RWPE2 (cell line): ENCODE results near the gene COL23A1.

ENCODE experiments used
- ATAC-seq: fragments of 200-7000 bp; cut with Tn5 transposase; 3 replicates; pipeline ENCODE4 v1.9.1; 2021; ENCODE audit warnings: low read depth
- DNase-seq: peaks from one replicate; pipeline ENCODE4 v3.0.0-alpha.2; 2020; ENCODE audit warnings: low spot score
- H3K27ac ChIP-seq: fragments of 450-650 bp; 2 replicates; pipeline ENCODE4 v1.5.1; 2017; ENCODE audit warnings: mild to moderate bottlenecking; ENCODE audit not compliant: poor library complexity, severe bottlenecking
- H3K27me3 ChIP-seq: fragments of 250-450 bp; sonication (Bioruptor Pico); 2 replicates; pipeline ENCODE4 v1.5.1; 2021; ENCODE audit warnings: mild to moderate bottlenecking, moderate library complexity; ENCODE audit not compliant: insufficient read depth, poor library complexity, severe bottlenecking
- H3K36me3 ChIP-seq: fragments of 250-450 bp; sonication (Bioruptor Pico); 2 replicates; pipeline ENCODE4 v1.5.1; 2020; ENCODE audit warnings: low read depth, mild to moderate bottlenecking, moderate library complexity
- H3K4me1 ChIP-seq: fragments of 250-450 bp; sonication (Bioruptor Pico); 2 replicates; pipeline ENCODE4 v1.5.1; 2021; ENCODE audit warnings: mild to moderate bottlenecking, moderate library complexity; ENCODE audit not compliant: insufficient read depth, poor library complexity, severe bottlenecking
- H3K4me3 ChIP-seq: fragments of 250-450 bp; sonication (Bioruptor Pico); 2 replicates; pipeline ENCODE4 v1.5.1; 2021; ENCODE audit warnings: mild to moderate bottlenecking, moderate library complexity; ENCODE audit not compliant: severe bottlenecking
- H3K9me3 ChIP-seq: fragments of 250-450 bp; sonication (Bioruptor Pico); 2 replicates; pipeline ENCODE4 v1.5.1; 2021; ENCODE audit warnings: mild to moderate bottlenecking, moderate library complexity; ENCODE audit not compliant: severe bottlenecking
- TF ChIP-seq, protein P1 (sequence below): fragments of 450-650 bp; IDR thresholded peaks from one replicate; pipeline ENCODE4 v1.5.1; 2017; ENCODE audit warnings: mild to moderate bottlenecking, moderate library complexity; ENCODE audit not compliant: poor library complexity, severe bottlenecking

COL23A1 gene

DNA sequence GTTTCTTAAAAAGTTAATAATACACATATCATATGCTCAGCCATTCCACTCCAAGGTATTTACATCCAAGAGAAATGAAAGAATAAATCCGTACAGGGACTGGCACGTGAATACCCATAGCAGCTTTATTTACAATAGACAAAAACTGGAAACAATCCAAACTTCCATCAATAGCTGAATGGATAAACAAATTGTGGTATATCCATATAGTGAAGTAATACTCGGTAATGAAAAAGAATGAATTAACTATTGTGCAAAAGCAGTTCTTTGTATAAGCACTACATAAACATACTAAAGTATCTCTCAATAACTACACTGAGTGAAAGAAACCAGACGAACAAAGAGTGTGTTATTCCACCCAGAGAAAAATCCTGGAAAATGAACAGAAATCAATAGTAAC, 17.6 kb downstream of the COL23A1 start:
- no peak for DNase-seq
- H3K36me3 ChIP-seq, result no peaks in the 10 kb centered on the region
- TF ChIP-seq, protein P1, sequence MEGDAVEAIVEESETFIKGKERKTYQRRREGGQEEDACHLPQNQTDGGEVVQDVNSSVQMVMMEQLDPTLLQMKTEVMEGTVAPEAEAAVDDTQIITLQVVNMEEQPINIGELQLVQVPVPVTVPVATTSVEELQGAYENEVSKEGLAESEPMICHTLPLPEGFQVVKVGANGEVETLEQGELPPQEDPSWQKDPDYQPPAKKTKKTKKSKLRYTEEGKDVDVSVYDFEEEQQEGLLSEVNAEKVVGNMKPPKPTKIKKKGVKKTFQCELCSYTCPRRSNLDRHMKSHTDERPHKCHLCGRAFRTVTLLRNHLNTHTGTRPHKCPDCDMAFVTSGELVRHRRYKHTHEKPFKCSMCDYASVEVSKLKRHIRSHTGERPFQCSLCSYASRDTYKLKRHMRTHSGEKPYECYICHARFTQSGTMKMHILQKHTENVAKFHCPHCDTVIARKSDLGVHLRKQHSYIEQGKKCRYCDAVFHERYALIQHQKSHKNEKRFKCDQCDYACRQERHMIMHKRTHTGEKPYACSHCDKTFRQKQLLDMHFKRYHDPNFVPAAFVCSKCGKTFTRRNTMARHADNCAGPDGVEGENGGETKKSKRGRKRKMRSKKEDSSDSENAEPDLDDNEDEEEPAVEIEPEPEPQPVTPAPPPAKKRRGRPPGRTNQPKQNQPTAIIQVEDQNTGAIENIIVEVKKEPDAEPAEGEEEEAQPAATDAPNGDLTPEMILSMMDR, result no peak
- peaks cover 6% of the 10 kb centered on the region for H3K27me3 ChIP-seq
- H3K4me1 ChIP-seq, result no peaks in the 10 kb centered on the region
- no peak overlapping the region for H3K4me3 ChIP-seq
- H3K9me3 ChIP-seq, result peaks cover 2% of the 10 kb centered on the region
- H3K27ac ChIP-seq, result no peak overlapping the region
- no peak for ATAC-seq

DNA sequence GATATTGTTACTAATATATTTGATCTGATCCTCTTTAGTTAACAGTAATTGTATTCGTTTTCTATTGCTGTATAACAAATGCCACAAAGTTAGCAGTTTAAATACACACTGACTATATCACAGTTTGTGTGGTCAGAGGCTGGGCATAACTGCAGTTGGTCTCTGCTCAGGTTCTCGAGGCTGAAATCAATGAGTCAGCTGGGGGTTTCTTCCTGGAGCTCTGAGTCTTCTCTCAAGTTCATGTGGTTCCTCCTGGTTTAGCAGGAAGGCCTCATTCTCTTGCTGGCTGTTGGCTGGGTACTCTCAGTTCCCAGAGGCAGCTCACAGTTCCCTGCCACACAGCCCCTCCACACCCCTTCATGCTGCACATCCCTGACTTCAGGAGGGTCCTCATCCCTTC, 20.7 kb downstream of the COL23A1 start:
- no peak for DNase-seq
- TF ChIP-seq, protein P1, result no peak

DNA sequence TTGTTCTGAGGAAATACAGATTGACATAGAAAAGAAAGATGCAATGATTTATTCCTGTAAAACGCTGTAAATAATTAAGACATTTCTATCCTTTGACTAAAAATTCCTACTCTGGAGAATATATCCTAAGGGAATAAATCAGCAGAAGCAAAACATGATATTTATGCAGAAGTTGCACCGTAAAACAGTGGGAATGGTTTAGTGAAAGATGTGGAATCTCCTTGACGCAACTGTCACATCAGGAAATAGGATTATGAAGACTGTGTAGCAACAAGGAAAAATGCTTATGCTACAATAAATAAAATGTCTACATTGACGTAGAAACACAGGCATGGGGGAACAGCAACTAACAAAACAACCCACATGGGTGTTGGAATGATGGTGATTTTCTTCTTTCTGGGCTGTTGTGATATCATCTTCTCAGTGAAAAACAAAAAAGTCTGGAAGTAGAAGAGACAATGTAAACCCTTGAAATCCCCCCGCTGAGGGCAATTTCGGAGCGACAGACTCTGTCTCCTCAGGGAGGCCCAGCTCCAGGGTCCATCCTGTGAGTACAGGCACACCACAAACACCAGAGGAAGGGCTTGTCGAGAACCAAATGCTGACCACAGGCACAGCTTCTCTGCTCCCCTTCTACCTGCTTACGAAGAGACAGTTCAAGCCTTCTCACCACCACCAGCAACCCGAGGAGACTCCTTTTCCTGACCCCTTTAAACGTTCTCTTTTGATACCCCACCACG, 25.2 kb downstream of the COL23A1 start:
- no peaks in the 10 kb centered on the region for H3K27me3 ChIP-seq
- H3K4me3 ChIP-seq, result no peak overlapping the region
- ATAC-seq, result no peak

More for the DNA sequence above, 20.7 kb downstream of the COL23A1 start:
- Histone ChIP-seq H3K27ac (no peak overlapping the region), H3K4me3 (no peak overlapping the region), H3K36me3 (no peaks in the 10 kb centered on the region), H3K27me3 (peaks cover 6% of the 10 kb centered on the region), H3K9me3 (peaks cover 2% of the 10 kb centered on the region), H3K4me1 (no peaks in the 10 kb centered on the region)
- no peak for ATAC-seq

DNA sequence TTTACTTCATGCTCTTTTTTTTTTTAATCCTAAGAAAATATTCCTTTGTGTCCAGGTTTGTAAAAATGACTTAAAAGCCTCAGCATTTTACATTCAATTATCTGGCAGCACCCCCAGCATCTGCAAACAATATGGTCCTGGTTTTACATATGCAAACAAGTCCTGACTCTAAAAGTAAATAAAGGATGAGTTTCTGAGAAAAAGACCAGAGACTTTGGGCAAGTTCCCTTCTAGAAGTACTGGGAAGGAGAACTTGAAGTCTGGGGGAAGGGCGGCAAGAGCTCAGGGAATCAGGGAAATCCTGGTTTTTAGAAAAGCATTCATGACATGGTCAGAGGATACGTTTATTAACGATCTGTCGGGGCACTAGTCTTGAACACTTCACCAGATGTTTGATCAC, 25.8 kb downstream of the COL23A1 start:
- Histone ChIP-seq H3K4me3 (no peak overlapping the region), H3K4me1 (no peaks in the 10 kb centered on the region), H3K9me3 (no peaks in the 10 kb centered on the region), H3K27ac (no peak overlapping the region), H3K36me3 (no peaks in the 10 kb centered on the region), H3K27me3 (no peaks in the 10 kb centered on the region)
- TF ChIP-seq, protein P1, result no peak
- DNase-seq, result no peak
- ATAC-seq, result no peak

More for the DNA sequence above, 25.2 kb downstream of the COL23A1 start:
- Histone ChIP-seq H3K4me1 (no peaks in the 10 kb centered on the region), H3K27ac (no peak overlapping the region), H3K36me3 (no peaks in the 10 kb centered on the region), H3K9me3 (no peaks in the 10 kb centered on the region)
- no peak for DNase-seq
- TF ChIP-seq, protein P1, result no peak

DNA sequence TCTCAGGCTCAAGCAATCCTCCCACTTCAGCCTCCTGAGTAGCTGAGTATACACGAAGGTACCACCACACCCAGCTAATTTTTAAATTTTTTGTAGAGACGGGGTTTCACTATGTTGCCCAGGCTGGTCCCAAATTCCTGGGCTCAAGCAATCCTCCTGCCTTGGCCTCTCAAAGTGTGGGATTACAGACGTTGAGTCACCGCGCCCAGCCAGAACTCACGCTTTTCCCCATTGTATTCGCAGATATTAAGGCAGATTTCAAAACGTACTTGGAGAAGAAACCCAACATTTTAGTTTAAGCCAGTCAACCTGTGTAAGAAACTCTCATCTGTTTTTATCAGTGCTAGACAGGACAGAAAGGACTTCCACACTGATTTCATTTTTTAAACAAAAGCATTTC, 26.6 kb downstream of the COL23A1 start:
- Histone ChIP-seq H3K27me3 (no peaks in the 10 kb centered on the region), H3K4me1 (no peaks in the 10 kb centered on the region), H3K36me3 (no peaks in the 10 kb centered on the region), H3K4me3 (no peak overlapping the region), H3K27ac (no peak overlapping the region), H3K9me3 (no peaks in the 10 kb centered on the region)
- TF ChIP-seq, protein P1, result no peak
- no peak for DNase-seq
- ATAC-seq, result no peak
